Osteoblast (primary cell): ENCODE results near the gene NPRL2. TPM values are rescaled to one million over a fixed set of nuclear protein-coding genes. Genes with fewer than 3 reads are reported as not detected.

Experiments used
- DNase-seq: peaks from one replicate; pipeline ENCODE4 v3.0.0; 2011; ENCODE audit warnings: low spot score, mixed read lengths; ENCODE audit not compliant: insufficient read length; ENCODE audit errors: missing footprints
- H2AFZ ChIP-seq: 2 replicates; pipeline ENCODE4 v1.6.0; 2011; ENCODE audit warnings: mild to moderate bottlenecking, low read length
- H3K27ac ChIP-seq: 2 replicates; pipeline ENCODE4 v1.5.1; 2011; ENCODE audit warnings: mild to moderate bottlenecking, low read depth, low read length, moderate library complexity
- H3K27me3 ChIP-seq: 2 replicates; pipeline ENCODE4 v1.6.0; 2012; ENCODE audit warnings: mild to moderate bottlenecking, control low read depth, inconsistent platforms, low read length, moderate library complexity; ENCODE audit not compliant: insufficient read depth
- H3K36me3 ChIP-seq: 2 replicates; pipeline ENCODE4 v1.5.1; 2011; ENCODE audit warnings: mild to moderate bottlenecking, low read length, control low read depth, moderate library complexity; ENCODE audit not compliant: insufficient read depth
- H3K4me1 ChIP-seq: 2 replicates; pipeline ENCODE4 v1.5.1; 2011; ENCODE audit warnings: mild to moderate bottlenecking, low read length, control low read depth, moderate library complexity; ENCODE audit not compliant: insufficient read depth
- H3K4me2 ChIP-seq: 2 replicates; pipeline ENCODE4 v1.6.0; 2011; ENCODE audit warnings: mild to moderate bottlenecking, low read length; ENCODE audit not compliant: insufficient read depth
- H3K4me3 ChIP-seq: fragments of 200-600 bp; sonication (generic); 3 replicates; pipeline ENCODE4 v1.5.1; 2012; ENCODE audit warnings: mild to moderate bottlenecking, low read length, inconsistent platforms; ENCODE audit not compliant: insufficient read depth
- H3K79me2 ChIP-seq: 2 replicates; pipeline ENCODE4 v1.6.0; 2012; ENCODE audit warnings: mild to moderate bottlenecking, low read length, control low read depth, inconsistent platforms; ENCODE audit not compliant: insufficient read depth
- H3K9me3 ChIP-seq: 2 replicates; pipeline ENCODE4 v1.5.1; 2011; ENCODE audit warnings: low read depth, low read length, control low read depth
- H4K20me1 ChIP-seq: 2 replicates; pipeline ENCODE4 v1.6.0; 2012; ENCODE audit warnings: mild to moderate bottlenecking, low read length, control low read depth; ENCODE audit not compliant: insufficient read depth
- total RNA-seq: library from RNA; depleted of rRNA; stranded (reverse); fragments of >200 nt; gene quantifications from 2 replicates; pipeline ENCODE4 v1.2.3, GENCODE V29; 2012
- TF ChIP-seq, protein P1 (sequence below): IDR thresholded peaks from 2 replicates; pipeline ENCODE4 v1.5.1; 2011; ENCODE audit warnings: mild to moderate bottlenecking, low read depth, low read length, moderate library complexity; ENCODE audit errors: extremely low read depth

Gene NPRL2
- total RNA-seq, 1 donor: 21.7 TPM

- peak; percentile 97 for DNase-seq
- Histone ChIP-seq H3K36me3 (peaks cover 34% of the 10 kb centered on the region), H3K27me3 (no peaks in the 10 kb centered on the region), H3K4me3 (peak overlapping the region; percentile 37), H3K4me1 (peaks cover 45% of the 10 kb centered on the region), H3K9me3 (no peaks in the 10 kb centered on the region), H3K27ac (peak overlapping the region; percentile 84), H4K20me1 (peaks cover 49% of the 10 kb centered on the region), H2AFZ (no peak overlapping the region), H3K79me2 (peaks cover 86% of the 10 kb centered on the region), H3K4me2 (peak overlapping the region; percentile 83)
- TF ChIP-seq, protein P1, sequence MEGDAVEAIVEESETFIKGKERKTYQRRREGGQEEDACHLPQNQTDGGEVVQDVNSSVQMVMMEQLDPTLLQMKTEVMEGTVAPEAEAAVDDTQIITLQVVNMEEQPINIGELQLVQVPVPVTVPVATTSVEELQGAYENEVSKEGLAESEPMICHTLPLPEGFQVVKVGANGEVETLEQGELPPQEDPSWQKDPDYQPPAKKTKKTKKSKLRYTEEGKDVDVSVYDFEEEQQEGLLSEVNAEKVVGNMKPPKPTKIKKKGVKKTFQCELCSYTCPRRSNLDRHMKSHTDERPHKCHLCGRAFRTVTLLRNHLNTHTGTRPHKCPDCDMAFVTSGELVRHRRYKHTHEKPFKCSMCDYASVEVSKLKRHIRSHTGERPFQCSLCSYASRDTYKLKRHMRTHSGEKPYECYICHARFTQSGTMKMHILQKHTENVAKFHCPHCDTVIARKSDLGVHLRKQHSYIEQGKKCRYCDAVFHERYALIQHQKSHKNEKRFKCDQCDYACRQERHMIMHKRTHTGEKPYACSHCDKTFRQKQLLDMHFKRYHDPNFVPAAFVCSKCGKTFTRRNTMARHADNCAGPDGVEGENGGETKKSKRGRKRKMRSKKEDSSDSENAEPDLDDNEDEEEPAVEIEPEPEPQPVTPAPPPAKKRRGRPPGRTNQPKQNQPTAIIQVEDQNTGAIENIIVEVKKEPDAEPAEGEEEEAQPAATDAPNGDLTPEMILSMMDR: no peak
These were observed 16.7 kb downstream of the NPRL2 start for GRCh38 chr3:50333744-50334328.

DNA sequence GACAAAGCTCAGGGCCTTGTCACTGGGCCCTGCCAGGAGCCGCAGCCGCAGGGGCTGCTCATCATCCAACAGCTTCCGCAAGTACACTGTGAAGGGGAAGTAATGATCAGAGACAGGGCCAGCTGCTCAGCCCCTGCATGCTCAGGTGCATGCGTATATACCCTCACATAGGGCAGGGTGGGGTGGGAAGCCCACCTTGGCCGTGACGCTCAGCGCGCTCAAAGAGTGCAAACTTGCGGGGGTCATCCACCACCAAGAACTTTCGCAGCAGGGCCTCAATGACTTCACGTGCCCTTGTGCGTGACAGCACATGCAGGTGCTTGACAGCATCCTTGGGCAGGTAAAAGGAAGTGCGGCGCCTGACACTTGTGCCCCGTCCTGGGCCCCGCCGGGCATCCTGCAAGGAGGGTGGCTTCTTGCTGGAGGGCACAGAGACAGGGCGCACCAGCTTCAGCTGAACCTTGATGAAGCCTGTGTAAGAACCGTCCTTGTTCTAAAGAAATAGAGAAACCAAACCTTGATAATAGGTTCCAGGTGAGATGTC lies 19.1 kb downstream of the NPRL2 start:
- H3K36me3 ChIP-seq: peaks cover 36% of the 10 kb centered on the region
- DNase-seq: no peak
- peaks cover 83% of the 10 kb centered on the region for H3K79me2 ChIP-seq
- TF ChIP-seq, protein P1: no peak
- peaks cover 47% of the 10 kb centered on the region for H3K4me1 ChIP-seq
- no peaks in the 10 kb centered on the region for H3K27me3 ChIP-seq
- H3K4me2 ChIP-seq: no peak overlapping the region
- peaks cover 53% of the 10 kb centered on the region for H4K20me1 ChIP-seq
- H3K4me3 ChIP-seq: no peak overlapping the region
- no peaks in the 10 kb centered on the region for H3K9me3 ChIP-seq
- H3K27ac ChIP-seq: no peak overlapping the region
- no peak overlapping the region for H2AFZ ChIP-seq

DNA sequence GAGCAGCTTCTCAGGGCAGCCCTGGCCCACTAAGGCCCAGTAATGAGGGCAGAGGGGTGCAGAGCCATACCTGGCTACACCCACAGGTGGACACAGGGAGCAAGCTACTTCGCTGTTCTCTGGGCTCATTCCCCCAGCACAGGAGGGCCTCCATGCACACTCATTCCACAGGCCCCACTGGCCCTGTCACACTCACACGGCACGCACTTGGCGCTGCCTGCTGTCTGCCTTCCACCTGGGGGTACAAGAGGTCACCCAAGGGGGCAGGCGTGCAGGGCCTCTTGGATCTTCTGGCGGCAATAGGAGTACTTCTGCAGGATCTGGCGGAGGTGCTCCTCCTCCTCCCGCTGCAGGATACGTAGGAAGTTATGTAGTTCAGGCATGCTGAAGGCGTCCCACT lies 20.2 kb downstream of the NPRL2 start:
- Histone ChIP-seq H3K36me3 (peaks cover 47% of the 10 kb centered on the region), H3K4me1 (peaks cover 36% of the 10 kb centered on the region)

More for the DNA sequence above, 20.2 kb downstream of the NPRL2 start:
- H3K79me2 ChIP-seq: peaks cover 76% of the 10 kb centered on the region
- DNase-seq: no peak
- peaks cover 44% of the 10 kb centered on the region for H4K20me1 ChIP-seq
- H3K4me3 ChIP-seq: no peak overlapping the region
- H3K9me3 ChIP-seq: no peaks in the 10 kb centered on the region
- no peaks in the 10 kb centered on the region for H3K27me3 ChIP-seq
- no peak overlapping the region for H3K4me2 ChIP-seq
- no peak overlapping the region for H3K27ac ChIP-seq
- TF ChIP-seq, protein P1: no peak
- no peak overlapping the region for H2AFZ ChIP-seq
